NT2/D1 (cell line): ENCODE measurements around the gene ITGAE.

Experiments used
- DNase-seq: peaks from one replicate; pipeline ENCODE4 v3.0.0-alpha.2; 2011; ENCODE audit warnings: low read depth, low spot score
- H3K27me3 ChIP-seq: 2 replicates; pipeline ENCODE4 v1.6.0; 2011; ENCODE audit warnings: mild to moderate bottlenecking; ENCODE audit not compliant: insufficient read length, insufficient read depth
- H3K36me3 ChIP-seq: 2 replicates; pipeline ENCODE4 v1.6.1; 2011; ENCODE audit warnings: mild to moderate bottlenecking, low read length, mixed read lengths; ENCODE audit not compliant: insufficient read depth, insufficient read length
- H3K4me1 ChIP-seq: 2 replicates; pipeline ENCODE4 v1.5.1; 2011; ENCODE audit not compliant: insufficient read depth, insufficient read length
- H3K4me3 ChIP-seq: 2 replicates; pipeline ENCODE4 v1.5.1; 2011; ENCODE audit warnings: low read depth; ENCODE audit not compliant: insufficient read length
- H3K9ac ChIP-seq: 2 replicates; pipeline ENCODE4 v1.6.0; 2011; ENCODE audit warnings: low read depth; ENCODE audit not compliant: insufficient read length
- H3K9me3 ChIP-seq: 2 replicates; pipeline ENCODE4 v1.5.1; 2011; ENCODE audit warnings: mild to moderate bottlenecking, low read length; ENCODE audit not compliant: insufficient read depth
- SUZ12 ChIP-seq: IDR thresholded peaks from 2 replicates; pipeline ENCODE4 v1.6.1; 2011; ENCODE audit not compliant: insufficient read length, insufficient read depth; ENCODE audit errors: extremely low read depth
- YY1 ChIP-seq: IDR thresholded peaks from 2 replicates; pipeline ENCODE4 v1.6.1; 2011; ENCODE audit not compliant: insufficient read length, insufficient read depth
- ZNF274 ChIP-seq: IDR thresholded peaks from 2 replicates; pipeline ENCODE4 v1.6.1; 2011; ENCODE audit warnings: mild to moderate bottlenecking, low read depth, low read length

ITGAE gene

DNA sequence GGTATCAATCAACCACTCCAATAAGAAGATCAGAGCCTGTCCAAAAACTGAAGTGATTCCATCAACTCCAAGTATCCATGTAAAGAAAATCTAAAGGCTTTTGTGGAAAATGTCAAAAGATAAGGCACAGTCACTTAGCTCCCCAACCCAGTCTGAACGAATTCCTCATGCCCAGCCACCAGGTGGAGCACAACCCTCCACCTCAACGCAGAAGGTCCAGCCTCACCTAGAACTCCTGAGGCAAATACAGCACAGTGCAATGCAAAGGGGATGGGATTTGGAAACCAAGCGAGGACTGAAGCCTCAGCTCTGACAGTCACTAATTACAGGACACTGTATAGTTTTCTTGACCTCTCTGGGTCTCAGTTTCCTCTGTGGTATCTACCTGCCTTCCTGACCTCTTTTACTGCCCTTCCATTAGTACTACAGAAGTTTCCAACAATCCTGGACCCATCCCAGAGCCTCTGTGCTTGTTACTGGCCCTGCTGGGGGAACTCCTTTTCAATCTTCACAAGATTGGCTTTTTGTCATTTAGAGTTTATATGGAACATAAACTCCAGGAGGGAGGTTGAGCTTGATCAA lies 43.0 kb upstream of the ITGAE start:
- Histone ChIP-seq H3K4me1 (no peaks in the 10 kb centered on the region), H3K9me3 (no peaks in the 10 kb centered on the region), H3K36me3 (peaks cover 54% of the 10 kb centered on the region), H3K27me3 (no peaks in the 10 kb centered on the region), H3K4me3 (no peak overlapping the region), H3K9ac (no peak overlapping the region)
- TF ChIP-seq SUZ12 (no peak), ZNF274 (no peak), YY1 (no peak)
- DNase-seq, result no peak

DNA sequence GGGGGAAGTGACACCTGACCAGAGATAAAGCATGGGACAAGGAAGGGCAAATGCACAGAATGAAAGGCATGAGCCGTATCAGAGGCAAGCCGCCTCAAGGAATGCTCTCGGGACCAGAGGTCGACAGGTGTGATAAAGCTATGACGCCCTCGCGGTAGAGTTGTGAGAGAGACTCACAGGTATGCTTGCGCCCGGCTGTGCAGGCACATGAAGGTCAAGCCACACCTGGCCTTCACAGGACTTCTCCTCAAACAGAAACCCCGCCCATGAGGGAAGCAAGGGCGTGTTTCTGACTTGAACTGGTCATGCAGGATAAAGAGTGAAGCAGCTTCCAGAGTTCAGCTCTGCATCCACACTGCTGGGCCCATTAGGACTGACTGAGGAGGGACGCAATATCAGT lies 37.2 kb upstream of the ITGAE start:
- DNase-seq, result no peak
- TF ChIP-seq SUZ12 (no peak), YY1 (no peak), ZNF274 (no peak)
- H3K9me3 ChIP-seq, result no peaks in the 10 kb centered on the region
- H3K9ac ChIP-seq, result no peak overlapping the region
- H3K36me3 ChIP-seq, result peaks cover 77% of the 10 kb centered on the region
- H3K4me1 ChIP-seq, result no peaks in the 10 kb centered on the region
- no peak overlapping the region for H3K4me3 ChIP-seq
- H3K27me3 ChIP-seq, result no peaks in the 10 kb centered on the region

DNA sequence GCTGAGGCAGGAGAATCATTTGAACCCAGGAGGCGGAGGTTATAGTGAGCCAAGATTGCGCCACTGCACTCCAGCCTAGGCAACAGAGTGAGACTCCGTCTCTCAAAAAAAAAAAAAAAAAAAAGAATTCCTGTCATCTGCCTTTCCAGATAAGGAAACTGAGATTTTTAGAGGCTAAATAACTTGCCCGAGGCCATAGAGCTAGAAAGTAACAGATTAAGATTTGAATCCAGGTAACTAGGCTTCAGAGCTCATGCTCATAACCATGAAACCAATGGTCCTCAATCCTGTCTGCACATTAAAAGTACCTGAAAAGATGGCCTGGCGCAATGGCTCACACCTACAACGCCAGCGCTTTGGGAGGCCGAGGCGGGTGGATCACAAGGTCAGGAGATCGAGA lies 35.6 kb upstream of the ITGAE start:
- H3K27me3 ChIP-seq, result no peaks in the 10 kb centered on the region
- no peaks in the 10 kb centered on the region for H3K9me3 ChIP-seq
- no peak overlapping the region for H3K9ac ChIP-seq
- H3K4me1 ChIP-seq, result no peaks in the 10 kb centered on the region
- H3K36me3 ChIP-seq, result peaks cover 64% of the 10 kb centered on the region
- H3K4me3 ChIP-seq, result no peak overlapping the region
- TF ChIP-seq YY1 (no peak), ZNF274 (no peak)
- no peak for DNase-seq

DNA sequence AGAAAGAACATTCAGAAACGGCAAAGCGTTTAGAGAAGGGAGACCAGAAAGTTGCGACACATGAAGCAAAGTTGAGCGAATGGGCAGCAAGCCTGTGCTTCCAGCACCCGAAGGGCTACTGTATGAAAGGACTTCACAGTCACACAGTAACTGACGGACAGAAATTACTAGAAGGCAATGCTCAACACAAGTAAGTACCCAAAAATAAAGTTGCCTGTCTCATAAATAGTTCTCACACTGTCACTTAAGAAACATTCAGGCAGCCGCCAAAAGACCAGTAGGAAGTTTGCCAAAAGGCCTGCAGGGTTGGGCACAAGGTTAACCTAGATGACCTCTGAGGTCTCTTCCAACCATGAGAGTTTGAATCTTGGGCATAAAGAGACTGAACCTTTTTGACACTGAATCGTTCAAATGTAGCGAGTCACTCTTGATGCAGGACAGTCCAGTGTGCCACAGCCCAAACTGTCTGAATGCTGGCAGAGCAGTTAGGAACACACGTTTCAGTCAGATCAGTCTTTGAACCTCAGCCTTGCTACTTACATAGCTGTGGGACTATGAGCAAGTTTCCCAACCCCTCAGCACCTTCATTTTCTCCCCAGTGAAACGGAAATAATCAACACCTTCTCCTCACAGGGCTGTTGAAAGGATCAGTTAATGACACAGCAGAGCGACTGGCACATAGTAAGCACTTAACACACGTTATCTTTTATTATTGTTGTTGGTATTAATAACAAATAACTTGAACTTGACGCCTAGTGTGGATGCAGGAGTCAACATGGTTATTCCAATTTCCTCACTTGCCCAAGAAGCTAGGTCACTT lies 34.6 kb upstream of the ITGAE start:
- Histone ChIP-seq H3K4me1 (no peaks in the 10 kb centered on the region), H3K9ac (no peak overlapping the region), H3K27me3 (no peaks in the 10 kb centered on the region), H3K9me3 (no peaks in the 10 kb centered on the region), H3K4me3 (no peak overlapping the region), H3K36me3 (peaks cover 55% of the 10 kb centered on the region)
- no peak for DNase-seq
- TF ChIP-seq ZNF274 (no peak), YY1 (no peak), SUZ12 (no peak)

DNA sequence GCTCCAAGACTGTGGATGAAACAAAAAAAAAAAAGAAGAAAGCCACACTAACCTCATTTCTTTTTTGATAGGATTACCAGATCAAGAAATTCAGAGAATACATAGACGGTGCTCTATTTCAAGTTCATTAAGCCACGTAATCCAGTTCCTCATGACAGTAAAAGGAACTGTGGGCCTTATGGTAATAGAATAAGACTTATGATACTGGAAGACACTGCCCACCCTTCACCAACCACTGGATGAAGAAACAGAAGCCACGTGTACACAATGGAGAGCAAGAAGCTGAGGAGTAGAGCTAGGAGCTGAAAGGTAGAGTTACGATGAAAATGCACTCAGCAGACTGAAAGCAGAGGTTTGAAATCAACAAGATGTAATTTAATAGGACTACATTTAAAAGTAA lies 33.8 kb upstream of the ITGAE start:
- Histone ChIP-seq H3K9ac (no peak overlapping the region), H3K4me3 (no peak overlapping the region), H3K9me3 (no peaks in the 10 kb centered on the region), H3K36me3 (peaks cover 51% of the 10 kb centered on the region), H3K27me3 (no peaks in the 10 kb centered on the region), H3K4me1 (no peaks in the 10 kb centered on the region)
- no peak for DNase-seq
- TF ChIP-seq SUZ12 (no peak), ZNF274 (no peak), YY1 (no peak)

DNA sequence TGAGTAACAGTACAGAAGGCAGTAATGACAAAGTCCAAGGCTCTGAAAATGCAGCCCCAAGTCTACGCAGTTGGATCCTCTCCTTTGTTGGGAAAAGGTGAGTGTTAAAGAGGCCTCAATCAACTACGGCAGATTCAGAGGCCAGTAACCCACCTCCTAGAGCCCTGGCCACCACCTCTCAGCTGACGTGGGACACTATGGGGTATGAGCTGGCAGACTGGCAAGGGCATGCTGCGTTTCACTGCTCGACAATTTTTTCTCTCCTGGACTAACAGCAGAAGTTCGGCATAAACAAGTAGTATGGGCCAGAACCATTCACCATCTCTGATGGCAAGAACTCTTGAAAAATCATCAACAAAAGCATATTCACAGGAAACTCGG lies 27.9 kb upstream of the ITGAE start:
- TF ChIP-seq YY1 (no peak), ZNF274 (no peak), SUZ12 (no peak)
- Histone ChIP-seq H3K4me1 (no peaks in the 10 kb centered on the region), H3K4me3 (no peak overlapping the region), H3K9me3 (no peaks in the 10 kb centered on the region), H3K9ac (no peak overlapping the region), H3K36me3 (peaks cover 56% of the 10 kb centered on the region), H3K27me3 (no peaks in the 10 kb centered on the region)
- DNase-seq, result no peak

DNA sequence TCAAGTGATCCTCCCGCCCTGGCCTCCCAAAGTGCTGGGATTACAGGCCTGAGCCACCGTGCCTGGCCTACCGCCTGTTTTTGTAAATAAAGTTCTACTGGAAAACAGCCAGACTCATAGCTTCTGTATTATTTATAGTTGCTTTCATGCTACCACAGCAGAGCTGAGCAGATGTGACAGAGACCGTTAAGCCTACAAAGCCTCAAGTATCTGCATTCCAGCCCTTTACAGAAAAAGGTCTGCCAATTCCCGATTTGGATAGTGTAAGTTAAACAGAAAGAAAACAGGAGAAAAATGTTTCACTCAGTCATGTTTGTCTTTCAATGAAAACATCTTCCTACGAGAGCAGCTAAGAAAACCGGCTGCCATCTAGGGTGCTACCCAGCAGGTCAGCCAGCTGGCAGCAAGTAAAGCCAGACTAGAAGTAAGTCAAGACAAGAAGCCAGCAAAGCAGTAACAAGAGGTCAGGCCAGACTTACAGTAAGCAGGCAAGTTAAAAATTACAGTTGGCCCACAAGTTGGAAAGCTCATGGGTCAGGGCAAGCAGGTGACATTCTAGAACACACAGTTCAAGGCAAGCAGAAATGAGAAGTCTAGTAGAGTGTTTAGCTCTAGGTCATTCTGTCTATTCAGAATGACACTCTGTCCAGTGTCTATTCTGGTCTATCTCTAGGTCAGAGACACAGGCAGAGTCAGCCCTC lies 27.3 kb upstream of the ITGAE start:
- no peaks in the 10 kb centered on the region for H3K9me3 ChIP-seq
- H3K4me1 ChIP-seq, result no peaks in the 10 kb centered on the region
- peaks cover 55% of the 10 kb centered on the region for H3K36me3 ChIP-seq
- no peaks in the 10 kb centered on the region for H3K27me3 ChIP-seq
- no peak for DNase-seq
- TF ChIP-seq YY1, result no peak
- no peak for TF ChIP-seq ZNF274
- TF ChIP-seq SUZ12, result no peak
- H3K9ac ChIP-seq, result no peak overlapping the region
- H3K4me3 ChIP-seq, result no peak overlapping the region
